Stomach (tissue), 9 donors: Measurements from ENCODE around the gene NEUROG1. TPM values are rescaled to one million over a fixed set of nuclear protein-coding genes. Genes with fewer than 3 reads are reported as not detected.

Experiments used
- DNase-seq, 2 donors: peaks; one replicate each; pipeline versions ENCODE4 v3.0.0 to v3.0.0-alpha.2; 2013 to 2019
- H3K27ac ChIP-seq, 5 donors: fragments of 200-600 bp in 4 of 5; sonication (generic) in 4 of 5; one replicate each; pipeline ENCODE4 v1.5.1; 2013 to 2019; ENCODE audit warnings: mild to moderate bottlenecking in 1 of 5, moderate library complexity in 1 of 5
- H3K27me3 ChIP-seq, 3 donors: fragments of 200-600 bp; sonication (generic); one replicate each; pipeline ENCODE4 v1.5.1; 2017 to 2019; ENCODE audit warnings: mixed run types in 1 of 3
- H3K36me3 ChIP-seq, 4 donors: fragments of 200-600 bp; sonication (generic); 1 replicate in 3 of 4; 2 replicates in 1 of 4; pipeline ENCODE4 v1.5.1; 2016 to 2019
- H3K4me1 ChIP-seq, 4 donors: fragments of 200-600 bp; sonication (generic); one replicate each; pipeline ENCODE4 v1.5.1; 2016 to 2019
- H3K4me3 ChIP-seq, 4 donors: fragments of 200-600 bp; sonication (generic) in 3 of 4; one replicate each; pipeline ENCODE4 v1.5.1; 2016 to 2019; ENCODE audit warnings: mild to moderate bottlenecking in 1 of 4
- H3K9me3 ChIP-seq, 4 donors: fragments of 200-600 bp; sonication (generic); one replicate each; pipeline ENCODE4 v1.5.1; 2016 to 2019
- EP300 ChIP-seq: sonication (generic); formaldehyde crosslinking; IDR thresholded peaks from one replicate; pipeline ENCODE4 v1.6.1; 2017; ENCODE audit warnings: antibody characterized with exemption
- POLR2A ChIP-seq, 4 donors: fragments of 450-650 bp; IDR thresholded peaks; one replicate each; pipeline ENCODE4 v1.6.1; 2016; ENCODE audit warnings: antibody characterized with exemption in 4 of 4, control low read depth in 2 of 4, mild to moderate bottlenecking in 1 of 4, moderate library complexity in 1 of 4
- POLR2AphosphoS5 ChIP-seq, 3 donors: sonication (generic); formaldehyde crosslinking; IDR thresholded peaks; one replicate each; pipeline ENCODE4 v1.6.1; 2016; ENCODE audit warnings: antibody characterized with exemption in 3 of 3
- WGBS, 5 donors: extraction: QIAGEN DNeasy Blood & Tissue Kit in 3 of 5; methylation state at CpG; one replicate each; pipeline versions ENCODE4 v1.1.5 to v1.1.7; 2013 to 2018; 5-methylcytosine and 5-hydroxymethylcytosine counted together
- intact Hi-C: fragments of 100-400 bp; cut with DNase I; formaldehyde crosslinking; loops from one replicate; pipeline ENCODE4 v1.15.1; 2023; ENCODE audit warnings: low total_unique reads
- polyA plus RNA-seq, 3 donors: library from polyadenylated mRNA; stranded (reverse); fragments of 200-250 nt; gene quantifications; one replicate each; pipeline ENCODE4 v1.2.3, GENCODE V29; 2013
- total RNA-seq, 5 donors: library from RNA; depleted of rRNA; stranded (reverse); fragments of >200 nt; gene quantifications; one replicate each; pipeline versions ENCODE4 v1.1.0 to v1.2.3, GENCODE V29; 2014 to 2016
- TF ChIP-seq, protein P1 (sequence below), 7 experiments: fragments of 450-650 bp in 4 of 7; fragments of 200-600 bp in 3 of 7; sonication (generic) in 3 of 7; IDR thresholded peaks; one replicate each; pipeline ENCODE4 v1.5.1; 2016 to 2019; ENCODE audit warnings: antibody characterized with exemption in 7 of 7, control low read depth in 2 of 7, mild to moderate bottlenecking in 1 of 7
- donor health status: healthy with polysubstance abuse.
- donor health status: Bipolar disorder and iron deficiency.
- donor health status: healthy.

NEUROG1 gene
- total and polyA plus RNA-seq, 8 donors, result not detected

- intact Hi-C loops, result no loop called here
- H3K27me3 ChIP-seq, result peaks cover 14 to 99% (median 69%) of the 10 kb centered on the region in 3 donors
Measured at GRCh38 chr5:135539430-135540005, 3.8 kb upstream of the NEUROG1 start.

DNA sequence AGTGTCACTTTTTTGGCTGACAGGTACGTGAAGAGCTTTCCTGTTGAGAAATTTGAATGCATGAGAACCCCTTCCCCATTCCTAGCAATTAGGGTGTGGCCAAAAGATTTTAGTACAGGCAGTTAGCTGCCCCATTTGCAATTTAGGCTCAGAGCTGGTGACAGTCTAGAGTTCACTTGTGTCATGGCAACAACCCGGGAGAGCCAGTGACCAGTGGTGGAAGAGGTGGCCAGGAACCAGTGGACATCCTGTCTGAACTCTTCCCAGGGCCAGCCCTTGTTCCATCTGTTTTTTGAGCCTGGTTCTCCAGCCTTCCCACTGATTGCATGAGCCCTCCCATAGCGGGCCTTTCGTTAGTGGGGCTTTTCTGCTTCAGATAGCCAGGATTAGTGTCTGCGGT lies 2.5 kb upstream of the NEUROG1 start:
- no peak overlapping the region for H3K27ac ChIP-seq
- H3K4me3 ChIP-seq, result no peak overlapping the region
- peaks cover 7 to 30% (median 22%) of the 10 kb centered on the region in 4 donors for H3K4me1 ChIP-seq
- peaks cover 0 to 7% (median 2%) of the 10 kb centered on the region in 4 donors for H3K9me3 ChIP-seq
- WGBS, 5 donors, result 80 to 91% (median 88%) methylated on average over 4 to 5 of the region's 5 CpGs
- TF ChIP-seq, protein P1, sequence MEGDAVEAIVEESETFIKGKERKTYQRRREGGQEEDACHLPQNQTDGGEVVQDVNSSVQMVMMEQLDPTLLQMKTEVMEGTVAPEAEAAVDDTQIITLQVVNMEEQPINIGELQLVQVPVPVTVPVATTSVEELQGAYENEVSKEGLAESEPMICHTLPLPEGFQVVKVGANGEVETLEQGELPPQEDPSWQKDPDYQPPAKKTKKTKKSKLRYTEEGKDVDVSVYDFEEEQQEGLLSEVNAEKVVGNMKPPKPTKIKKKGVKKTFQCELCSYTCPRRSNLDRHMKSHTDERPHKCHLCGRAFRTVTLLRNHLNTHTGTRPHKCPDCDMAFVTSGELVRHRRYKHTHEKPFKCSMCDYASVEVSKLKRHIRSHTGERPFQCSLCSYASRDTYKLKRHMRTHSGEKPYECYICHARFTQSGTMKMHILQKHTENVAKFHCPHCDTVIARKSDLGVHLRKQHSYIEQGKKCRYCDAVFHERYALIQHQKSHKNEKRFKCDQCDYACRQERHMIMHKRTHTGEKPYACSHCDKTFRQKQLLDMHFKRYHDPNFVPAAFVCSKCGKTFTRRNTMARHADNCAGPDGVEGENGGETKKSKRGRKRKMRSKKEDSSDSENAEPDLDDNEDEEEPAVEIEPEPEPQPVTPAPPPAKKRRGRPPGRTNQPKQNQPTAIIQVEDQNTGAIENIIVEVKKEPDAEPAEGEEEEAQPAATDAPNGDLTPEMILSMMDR (IDR thresholded peaks at IDR 0.05), result no peak
- TF ChIP-seq POLR2AphosphoS5 (IDR thresholded peaks at IDR 0.05) (no peak), EP300 (no peak), POLR2A (IDR thresholded peaks at IDR 0.05) (no peak)
- H3K27me3 ChIP-seq, result peaks cover 17 to 99% (median 69%) of the 10 kb centered on the region in 3 donors
- intact Hi-C loops, result no loop called here
- no peaks in the 10 kb centered on the region for H3K36me3 ChIP-seq
- no peak for DNase-seq

More at GRCh38 chr5:135539430-135540005, 3.8 kb upstream of the NEUROG1 start:
- no peak for DNase-seq
- Histone ChIP-seq H3K4me3 (no peak overlapping the region), H3K9me3 (peaks cover 0 to 7% (median 2%) of the 10 kb centered on the region in 4 donors), H3K4me1 (peaks cover 19 to 36% (median 34%) of the 10 kb centered on the region in 4 donors), H3K27ac (no peak overlapping the region), H3K36me3 (no peaks in the 10 kb centered on the region)
- 58 to 76% (median 68%) methylated on average over 4 of the region's 4 CpGs for WGBS, 5 donors
- TF ChIP-seq EP300, result no peak
- TF ChIP-seq POLR2A (IDR thresholded peaks at IDR 0.05), result no peak
- TF ChIP-seq POLR2AphosphoS5 (IDR thresholded peaks at IDR 0.05), result no peak
- TF ChIP-seq, protein P1 (IDR thresholded peaks at IDR 0.05), result no peak

GRCh38 chr5:135537745-135538144 lies 2.0 kb upstream of the NEUROG1 start:
- no peak overlapping the region for H3K27ac ChIP-seq
- peaks cover 6 to 27% (median 19%) of the 10 kb centered on the region in 4 donors for H3K4me1 ChIP-seq
- no peak for DNase-seq
- peaks cover 17 to 100% (median 71%) of the 10 kb centered on the region in 3 donors for H3K27me3 ChIP-seq
- WGBS, 5 donors, result 57 to 94% (median 88%) methylated on average over 2 of the region's 2 CpGs
- TF ChIP-seq, protein P1 (IDR thresholded peaks at IDR 0.05), result no peak
- TF ChIP-seq EP300 (no peak), POLR2A (IDR thresholded peaks at IDR 0.05) (no peak), POLR2AphosphoS5 (IDR thresholded peaks at IDR 0.05) (no peak)
- H3K9me3 ChIP-seq, result peaks cover 0 to 7% (median 2%) of the 10 kb centered on the region in 4 donors
- H3K4me3 ChIP-seq, result no peak overlapping the region
- intact Hi-C loops, result no loop called here
- H3K36me3 ChIP-seq, result no peaks in the 10 kb centered on the region

DNA sequence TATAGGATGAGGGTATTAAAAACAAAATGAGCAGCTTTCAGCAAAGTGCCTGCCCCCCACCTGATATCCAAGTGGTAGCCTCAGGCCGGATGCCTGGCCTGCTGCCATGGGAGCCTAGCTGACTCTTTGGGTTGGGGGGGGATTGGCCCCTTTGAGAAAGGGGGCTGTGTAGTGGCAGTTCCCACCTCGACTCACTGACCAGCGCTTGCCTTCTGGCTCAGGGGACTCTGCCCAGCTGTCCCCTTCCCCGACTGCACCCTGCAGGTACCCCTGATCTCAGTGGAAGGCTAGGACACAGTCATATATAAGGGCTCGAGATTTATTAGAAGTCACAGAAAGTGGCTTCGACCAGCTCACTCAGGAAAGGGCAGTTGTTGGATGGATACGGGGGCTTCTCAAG lies 1.5 kb upstream of the NEUROG1 start:
- Histone ChIP-seq H3K36me3 (no peaks in the 10 kb centered on the region), H3K27me3 (peaks cover 17 to 100% (median 73%) of the 10 kb centered on the region in 3 donors), H3K4me3 (no peak overlapping the region), H3K9me3 (peaks cover 0 to 7% (median 2%) of the 10 kb centered on the region in 4 donors), H3K4me1 (peaks cover 6 to 27% (median 19%) of the 10 kb centered on the region in 4 donors), H3K27ac (no peak overlapping the region)
- TF ChIP-seq, protein P1 (IDR thresholded peaks at IDR 0.05), result no peak
- TF ChIP-seq POLR2AphosphoS5 (IDR thresholded peaks at IDR 0.05) (no peak), EP300 (no peak), POLR2A (IDR thresholded peaks at IDR 0.05) (no peak)
- intact Hi-C loops, result no loop called here
- 53 to 75% (median 59%) methylated on average over 5 to 7 of the region's 7 CpGs for WGBS, 5 donors
- no peak for DNase-seq
